ENCODE results near the gene ALPK1.

ALPK1 gene

GRCh38 chr4:112289407-112290253, 7.5 kb upstream of the ALPK1 start:
- TF ChIP-seq CTCF (IDR thresholded peaks at IDR 0.05), result no peak

GRCh38 chr4:112290341-112290740, 6.8 kb upstream of the ALPK1 start:
- TF ChIP-seq CTCF (IDR thresholded peaks at IDR 0.05), result no peak

- no peak for TF ChIP-seq CTCF (IDR thresholded peaks at IDR 0.05)
Observed at GRCh38 chr4:112299721-112300120, 2.6 kb downstream of the ALPK1 start.

- no peak for TF ChIP-seq CTCF (IDR thresholded peaks at IDR 0.05)
Observed at GRCh38 chr4:112302320-112303274, 5.4 kb downstream of the ALPK1 start.

- TF ChIP-seq CTCF (IDR thresholded peaks at IDR 0.05), result no peak
Observed at GRCh38 chr4:112311516-112311915, 14.3 kb downstream of the ALPK1 start.

DNA sequence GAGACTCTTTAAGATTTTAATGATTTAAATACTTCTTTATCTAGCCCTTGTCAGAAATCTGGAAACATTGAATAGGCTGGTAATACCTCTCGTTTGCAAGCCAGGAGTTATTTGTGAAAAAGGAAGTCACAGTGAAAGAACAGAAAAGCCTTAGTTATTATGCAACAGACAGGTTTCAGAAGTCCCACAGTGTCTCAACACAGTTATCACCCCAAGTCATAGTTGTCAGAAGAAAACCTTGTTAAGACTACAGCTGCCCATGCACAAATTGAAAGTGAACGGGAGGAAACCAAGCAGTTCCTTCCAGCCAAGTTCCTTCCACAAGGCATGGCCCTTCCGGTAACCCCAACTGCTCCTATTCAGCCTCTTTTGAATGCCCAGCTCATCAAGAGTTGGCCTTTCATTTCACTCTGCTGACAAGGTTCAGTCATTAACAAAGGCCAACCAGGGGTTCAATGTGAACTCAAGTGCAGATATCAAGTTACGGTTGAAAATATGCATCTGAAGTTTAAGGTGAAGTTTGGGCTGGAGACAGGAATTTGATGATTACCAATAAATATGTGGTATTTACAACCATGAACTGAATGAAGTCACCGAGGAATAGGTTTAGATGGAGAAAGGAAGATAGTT, 15.6 kb downstream of the ALPK1 start:
- TF ChIP-seq CTCF (IDR thresholded peaks at IDR 0.05), result no peak

DNA sequence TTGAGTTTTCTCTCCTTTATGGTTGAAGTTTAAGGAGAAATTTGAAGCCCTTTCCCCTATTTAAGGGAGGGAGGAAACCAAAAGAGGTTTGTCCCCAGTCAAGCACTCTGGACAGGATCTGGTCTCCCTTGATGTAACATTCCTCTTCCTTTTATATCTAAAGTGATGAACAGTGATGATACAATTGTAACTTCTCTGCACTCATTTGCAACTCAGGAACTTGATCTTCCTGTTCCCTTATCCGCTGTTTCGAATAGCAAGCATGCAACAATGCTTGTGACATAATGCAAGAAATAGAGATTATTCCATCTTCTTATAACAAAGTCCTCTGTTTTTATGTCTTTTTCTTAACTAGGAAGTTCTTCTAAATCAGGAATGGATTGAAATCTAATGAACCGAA, 18.3 kb downstream of the ALPK1 start:
- no peak for TF ChIP-seq CTCF (IDR thresholded peaks at IDR 0.05)

All from LNCAP (cell line).